ENCODE results near the gene SPAG16.

Gene SPAG16

GRCh38 chr2:214410128-214410775 is 1126.0 kb downstream of the SPAG16 start:
- ATAC-seq: no peak

GRCh38 chr2:214410918-214411554 is 1126.8 kb downstream of the SPAG16 start, which contains the start of gene VWC2L:
Gene VWC2L (plus strand): TSS chr2:214411054. CDS start chr2:214414194, 3,140 bp downstream.
- no peak for ATAC-seq

GRCh38 chr2:214412679-214413078 is 1128.4 kb downstream of the SPAG16 start:
- no peak for ATAC-seq

DNA sequence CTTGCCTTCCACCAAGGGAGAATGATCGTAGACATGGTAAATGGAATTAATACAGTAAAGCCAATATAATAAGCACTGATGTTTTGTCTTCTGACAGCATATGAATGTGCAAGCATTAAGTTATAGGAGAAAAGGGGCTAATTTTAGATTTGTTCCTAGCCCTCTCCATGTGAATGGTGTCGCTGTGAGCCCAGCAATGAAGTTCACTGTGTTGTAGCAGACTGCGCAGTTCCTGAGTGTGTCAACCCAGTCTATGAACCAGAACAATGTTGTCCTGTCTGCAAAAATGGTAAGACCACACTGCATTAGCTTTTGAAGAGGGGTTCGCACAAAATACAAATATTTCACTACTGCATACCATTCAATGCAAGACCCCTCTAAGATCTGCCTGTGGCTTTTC is 1152.2 kb downstream of the SPAG16 start:
- ATAC-seq: no peak

DNA sequence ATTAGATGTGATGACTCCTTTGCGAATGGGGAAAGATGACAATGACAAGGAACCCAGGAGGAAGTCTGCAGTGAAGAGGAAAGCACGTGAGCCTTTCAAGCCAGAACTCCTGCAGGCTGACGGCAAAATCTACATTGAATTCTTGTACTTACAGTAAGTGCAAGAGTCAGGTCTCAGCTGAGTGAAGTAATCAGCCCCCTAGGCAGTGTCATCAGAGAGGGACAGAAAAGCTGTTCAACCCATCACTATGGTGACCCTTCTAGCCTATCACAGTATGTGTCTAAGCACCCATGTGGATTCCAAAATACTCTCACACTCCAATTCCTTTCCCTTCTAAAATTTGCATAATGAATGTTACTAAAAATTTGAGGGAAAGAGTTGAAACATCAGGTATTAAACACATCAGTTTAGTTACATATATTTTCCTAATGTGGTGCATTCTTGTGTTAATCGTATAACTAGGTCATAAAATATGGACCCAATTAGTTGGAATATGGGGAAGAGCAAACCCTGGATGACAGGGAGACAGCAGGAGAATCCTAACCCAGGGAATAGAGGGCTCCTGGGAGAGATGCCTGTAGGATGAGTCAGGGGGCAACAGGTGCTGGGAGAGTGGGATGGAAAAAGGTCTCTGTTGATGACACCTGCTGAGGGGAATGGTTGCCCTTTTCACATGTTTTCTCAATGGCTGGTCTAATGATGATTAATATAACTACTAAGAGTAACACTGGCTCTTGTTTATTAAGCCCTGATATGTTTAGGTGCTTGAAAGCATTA is 1166.0 kb downstream of the SPAG16 start:
- no peak for ATAC-seq

GRCh38 chr2:214451516-214452275 is 1167.4 kb downstream of the SPAG16 start:
- ATAC-seq: no peak

Data from activated CD4-positive, CD25-positive, alpha-beta regulatory T cell treated with anti-CD3 and anti-CD28 coated beads, Interleukin-2, amount 50 U/mL, for 24 hours (primary cell).